NCI-H524 treated with DMSO at 0.1 percent for 48 hours (cell line): ENCODE data around the gene SLC7A6OS.
"Not testable (repeated sequence)": the region's sequence is repeated elsewhere in the genome, so short reads cannot be mapped to it uniquely, and the experiment has no call there.

ENCODE experiments used
- DNase-seq: peaks from one replicate; lab custom pipeline; 2025; lab: John Stamatoyannopoulos, UW

SLC7A6OS gene

GRCh38 chr16:68298907-68299561 lies 11.7 kb downstream of the SLC7A6OS start:
- peak; percentile 35 for DNase-seq

GRCh38 chr16:68298312-68298711 lies 12.4 kb downstream of the SLC7A6OS start:
- no peak for DNase-seq

GRCh38 chr16:68297908-68298307 lies 12.8 kb downstream of the SLC7A6OS start:
- no peak for DNase-seq

- DNase-seq = no peak
These were observed 14.1 kb downstream of the SLC7A6OS start for GRCh38 chr16:68296693-68297092.

GRCh38 chr16:68296291-68296690 lies 14.5 kb downstream of the SLC7A6OS start:
- DNase-seq = no peak

GRCh38 chr16:68292425-68292824 lies 18.3 kb downstream of the SLC7A6OS start:
- no peak for DNase-seq

- no peak for DNase-seq
These were observed 19.5 kb downstream of the SLC7A6OS start for GRCh38 chr16:68291227-68291626.

GRCh38 chr16:68290450-68290849 lies 20.3 kb downstream of the SLC7A6OS start:
- DNase-seq = no peak

- DNase-seq = no peak
These were observed 21.0 kb downstream of the SLC7A6OS start for GRCh38 chr16:68289621-68290329.

- DNase-seq = no peak
These were observed 21.5 kb downstream of the SLC7A6OS start for GRCh38 chr16:68289202-68289601.

GRCh38 chr16:68288796-68289195 lies 21.9 kb downstream of the SLC7A6OS start:
- DNase-seq = not testable (repeated sequence)

- no peak for DNase-seq
These were observed 22.5 kb downstream of the SLC7A6OS start for GRCh38 chr16:68288252-68288650.

- DNase-seq = no peak
These were observed 23.2 kb downstream of the SLC7A6OS start for GRCh38 chr16:68287276-68288251.

- no peak for DNase-seq
These were observed 24.3 kb downstream of the SLC7A6OS start for GRCh38 chr16:68286153-68287074.

GRCh38 chr16:68285683-68286082 lies 25.1 kb downstream of the SLC7A6OS start:
- DNase-seq = no peak

- DNase-seq = no peak
These were observed 25.9 kb downstream of the SLC7A6OS start for GRCh38 chr16:68284847-68285246.

GRCh38 chr16:68283801-68284598 lies 26.7 kb downstream of the SLC7A6OS start:
- no peak for DNase-seq

GRCh38 chr16:68283346-68283745 lies 27.4 kb downstream of the SLC7A6OS start:
- no peak for DNase-seq

GRCh38 chr16:68282064-68282452 lies 28.7 kb downstream of the SLC7A6OS start:
- DNase-seq = no peak

- no peak for DNase-seq
These were observed 29.2 kb downstream of the SLC7A6OS start for GRCh38 chr16:68281368-68282063.
